Hepatocyte (in vitro differentiated cells): Measurements from ENCODE around the gene MAP3K20. TPM values are rescaled to one million over a fixed set of nuclear protein-coding genes. Genes with fewer than 3 reads are reported as not detected.
"Not testable (repeated sequence)": the region's sequence is repeated elsewhere in the genome, so short reads cannot be mapped to it uniquely, and the experiment has no call there.

ENCODE experiments used
- DNase-seq: peaks from one replicate; pipeline ENCODE4 v3.0.0-alpha.2; 2016; ENCODE audit warnings: low spot score
- H2AFZ ChIP-seq: fragments of 200-600 bp; sonication (generic); 2 replicates; pipeline ENCODE4 v1.6.0; 2016; ENCODE audit warnings: antibody characterized with exemption, mild to moderate bottlenecking
- H3K27ac ChIP-seq: fragments of 200-600 bp; sonication (generic); 2 replicates; pipeline ENCODE4 v1.5.1; 2016; ENCODE audit warnings: mild to moderate bottlenecking
- H3K27me3 ChIP-seq: fragments of 200-600 bp; sonication (generic); 2 replicates; pipeline ENCODE4 v1.6.1; 2016
- H3K36me3 ChIP-seq: fragments of 200-600 bp; sonication (generic); replicated peaks from 2 replicates; pipeline ENCODE4 v1.5.1; 2016; ENCODE audit warnings: low read depth; ENCODE audit not compliant: insufficient read depth
- H3K4me1 ChIP-seq: fragments of 200-600 bp; sonication (generic); 2 replicates; pipeline ENCODE4 v1.5.1; 2016; ENCODE audit warnings: mild to moderate bottlenecking, moderate library complexity; ENCODE audit not compliant: insufficient read depth
- H3K4me2 ChIP-seq: fragments of 200-600 bp; sonication (generic); 2 replicates; pipeline ENCODE4 v1.6.0; 2016
- H3K4me3 ChIP-seq: fragments of 200-600 bp; sonication (generic); 2 replicates; pipeline ENCODE4 v1.5.1; 2016; ENCODE audit warnings: mild to moderate bottlenecking
- H3K79me2 ChIP-seq: fragments of 200-600 bp; sonication (generic); 2 replicates; pipeline ENCODE4 v1.6.0; 2017; ENCODE audit warnings: mild to moderate bottlenecking
- H3K9me2 ChIP-seq: fragments of 200-600 bp; sonication (generic); replicated peaks from 2 replicates; pipeline ENCODE4 v1.6.0; 2017; ENCODE audit warnings: mild to moderate bottlenecking; ENCODE audit not compliant: insufficient read depth
- H3K9me3 ChIP-seq: fragments of 200-600 bp; sonication (generic); 2 replicates; pipeline ENCODE4 v1.5.1; 2016; ENCODE audit warnings: low read depth, mild to moderate bottlenecking
- H4K20me1 ChIP-seq: fragments of 200-600 bp; sonication (generic); 2 replicates; pipeline ENCODE4 v1.6.0; 2016; ENCODE audit warnings: mild to moderate bottlenecking; ENCODE audit not compliant: insufficient read depth, poor library complexity, severe bottlenecking
- CTCF ChIP-seq: fragments of 200-600 bp; sonication (generic); IDR thresholded peaks from 2 replicates; pipeline ENCODE4 v1.5.1; 2016; ENCODE audit warnings: antibody characterized with exemption, mild to moderate bottlenecking; ENCODE audit not compliant: poor library complexity
- EZH2 ChIP-seq: fragments of 200-600 bp; sonication (generic); IDR thresholded peaks from 2 replicates; pipeline ENCODE4 v1.6.1; 2016; ENCODE audit warnings: antibody characterized with exemption, mild to moderate bottlenecking, borderline replicate concordance
- EZH2phosphoT487 ChIP-seq: fragments of 200-600 bp; sonication (generic); IDR thresholded peaks from one replicate; pipeline ENCODE4 v1.6.1; 2018; ENCODE audit warnings: antibody characterized with exemption, mild to moderate bottlenecking, low read depth, moderate library complexity; ENCODE audit not compliant: unreplicated experiment, severe bottlenecking
- WGBS: methylation state at CpG from one replicate; pipeline ENCODE4 v1.1.6; 2016; ENCODE audit warnings: low lambda C conversion rate; ENCODE audit errors: missing lambda C conversion rate; 5-methylcytosine and 5-hydroxymethylcytosine counted together
- polyA plus RNA-seq: library from polyadenylated mRNA; unstranded; fragments of >200 nt; fragmentation: Nextera tagmentation; extraction: Ambion mirVana; gene quantifications from 2 replicates; pipeline ENCODE4 v1.2.1, GENCODE V29; 2016
- total RNA-seq: library from RNA; depleted of rRNA; stranded (reverse); fragments of >200 nt; gene quantifications from 2 replicates; pipeline ENCODE4 v1.2.3, GENCODE V29; 2014

The MAP3K20 gene
- total and polyA plus RNA-seq, 2 experiments from 2014 or later = 16.5 to 23.3 TPM

- no peak overlapping the region for H3K4me3 ChIP-seq
- no peak overlapping the region for H3K4me2 ChIP-seq
- H3K36me3 ChIP-seq = no peaks in the 10 kb centered on the region
- H3K9me3 ChIP-seq = no peaks in the 10 kb centered on the region
- H3K27ac ChIP-seq = peak overlapping the region; percentile 59
- DNase-seq = peak; percentile 8
- peaks cover 7% of the 10 kb centered on the region for H3K79me2 ChIP-seq
- H3K4me1 ChIP-seq = peaks cover 17% of the 10 kb centered on the region
- no peaks in the 10 kb centered on the region for H4K20me1 ChIP-seq
- WGBS = 86% methylated on average over 6 of the region's 6 CpGs
- no peaks in the 10 kb centered on the region for H3K9me2 ChIP-seq
- H2AFZ ChIP-seq = no peak overlapping the region
- H3K27me3 ChIP-seq = no peaks in the 10 kb centered on the region
- TF ChIP-seq EZH2phosphoT487 (no peak), CTCF (no peak), EZH2 (no peak)
Observed at GRCh38 chr2:173161507-173161906, 85.9 kb downstream of the MAP3K20 start.

- not testable (repeated sequence) for H3K27me3 ChIP-seq, H3K79me2 ChIP-seq
- 97% methylated on average over 1 of the region's 1 CpG for WGBS
Observed at GRCh38 chr2:173163357-173163756, 87.7 kb downstream of the MAP3K20 start.

GRCh38 chr2:173164396-173164795, 88.8 kb downstream of the MAP3K20 start:
- Histone ChIP-seq H2AFZ (no peak overlapping the region), H3K36me3 (no peaks in the 10 kb centered on the region), H3K79me2 (peaks cover 4% of the 10 kb centered on the region), H3K27ac (no peak overlapping the region), H3K9me3 (no peaks in the 10 kb centered on the region), H4K20me1 (no peaks in the 10 kb centered on the region), H3K4me3 (no peak overlapping the region), H3K9me2 (no peaks in the 10 kb centered on the region), H3K4me1 (peaks cover 17% of the 10 kb centered on the region), H3K27me3 (no peaks in the 10 kb centered on the region), H3K4me2 (peak overlapping the region; percentile 43)
- TF ChIP-seq CTCF (no peak), EZH2 (no peak), EZH2phosphoT487 (no peak)
- 60% methylated on average over 1 of the region's 1 CpG for WGBS
- DNase-seq = no peak

More at GRCh38 chr2:173163357-173163756, 87.7 kb downstream of the MAP3K20 start:
- not testable (repeated sequence) for H3K36me3 ChIP-seq, H3K9me3 ChIP-seq, DNase-seq, H3K4me2 ChIP-seq, H3K9me2 ChIP-seq, H2AFZ ChIP-seq, H3K4me3 ChIP-seq, H3K27ac ChIP-seq, H4K20me1 ChIP-seq
- H3K4me1 ChIP-seq = peaks cover 17% of the 10 kb centered on the region

GRCh38 chr2:173165443-173166238, 90.0 kb downstream of the MAP3K20 start:
- H3K27ac ChIP-seq = no peak overlapping the region
- no peaks in the 10 kb centered on the region for H3K9me2 ChIP-seq
- peaks cover 10% of the 10 kb centered on the region for H3K4me1 ChIP-seq
- DNase-seq = no peak
- H3K4me3 ChIP-seq = no peak overlapping the region
- H4K20me1 ChIP-seq = no peaks in the 10 kb centered on the region
- H3K4me2 ChIP-seq = no peak overlapping the region
- no peak overlapping the region for H2AFZ ChIP-seq
- no peaks in the 10 kb centered on the region for H3K9me3 ChIP-seq
- H3K36me3 ChIP-seq = no peaks in the 10 kb centered on the region
- WGBS = 81% methylated on average over 5 of the region's 5 CpGs
- no peak for TF ChIP-seq EZH2phosphoT487
- no peak for TF ChIP-seq CTCF
- TF ChIP-seq EZH2 = no peak
- no peaks in the 10 kb centered on the region for H3K27me3 ChIP-seq
- H3K79me2 ChIP-seq = peaks cover 4% of the 10 kb centered on the region
